Adipocyte (in vitro differentiated cells): ENCODE results near the gene IGHMBP2.

Experiments used
- DNase-seq: peaks from one replicate; pipeline ENCODE4 v3.0.0-alpha.2; 2015; ENCODE audit warnings: low read depth
- H3K27me3 ChIP-seq: replicated peaks from 2 replicates; pipeline ENCODE4 v1.7.0; 2013; ENCODE audit warnings: mild to moderate bottlenecking, low read length, moderate library complexity; ENCODE audit not compliant: control insufficient read depth, insufficient read depth
- H3K36me3 ChIP-seq: 2 replicates; pipeline ENCODE4 v1.7.0; 2013; ENCODE audit warnings: low read length, mild to moderate bottlenecking, moderate library complexity; ENCODE audit not compliant: control insufficient read depth, insufficient read depth, severe bottlenecking
- H3K4me1 ChIP-seq: 2 replicates; pipeline ENCODE4 v1.7.0; 2013; ENCODE audit warnings: mild to moderate bottlenecking, low read length, moderate library complexity; ENCODE audit not compliant: control insufficient read depth, insufficient read depth
- H3K4me3 ChIP-seq: 2 replicates; pipeline ENCODE4 v1.7.0; 2013; ENCODE audit warnings: mild to moderate bottlenecking, low read length, moderate library complexity
- H3K9ac ChIP-seq: 2 replicates; pipeline ENCODE4 v1.7.0; 2013; ENCODE audit warnings: mild to moderate bottlenecking, low read length, moderate library complexity
- H3K9me3 ChIP-seq: 2 replicates; pipeline ENCODE4 v1.7.0; 2013; ENCODE audit warnings: mild to moderate bottlenecking, low read length, moderate library complexity; ENCODE audit not compliant: control insufficient read depth

IGHMBP2 gene

DNA sequence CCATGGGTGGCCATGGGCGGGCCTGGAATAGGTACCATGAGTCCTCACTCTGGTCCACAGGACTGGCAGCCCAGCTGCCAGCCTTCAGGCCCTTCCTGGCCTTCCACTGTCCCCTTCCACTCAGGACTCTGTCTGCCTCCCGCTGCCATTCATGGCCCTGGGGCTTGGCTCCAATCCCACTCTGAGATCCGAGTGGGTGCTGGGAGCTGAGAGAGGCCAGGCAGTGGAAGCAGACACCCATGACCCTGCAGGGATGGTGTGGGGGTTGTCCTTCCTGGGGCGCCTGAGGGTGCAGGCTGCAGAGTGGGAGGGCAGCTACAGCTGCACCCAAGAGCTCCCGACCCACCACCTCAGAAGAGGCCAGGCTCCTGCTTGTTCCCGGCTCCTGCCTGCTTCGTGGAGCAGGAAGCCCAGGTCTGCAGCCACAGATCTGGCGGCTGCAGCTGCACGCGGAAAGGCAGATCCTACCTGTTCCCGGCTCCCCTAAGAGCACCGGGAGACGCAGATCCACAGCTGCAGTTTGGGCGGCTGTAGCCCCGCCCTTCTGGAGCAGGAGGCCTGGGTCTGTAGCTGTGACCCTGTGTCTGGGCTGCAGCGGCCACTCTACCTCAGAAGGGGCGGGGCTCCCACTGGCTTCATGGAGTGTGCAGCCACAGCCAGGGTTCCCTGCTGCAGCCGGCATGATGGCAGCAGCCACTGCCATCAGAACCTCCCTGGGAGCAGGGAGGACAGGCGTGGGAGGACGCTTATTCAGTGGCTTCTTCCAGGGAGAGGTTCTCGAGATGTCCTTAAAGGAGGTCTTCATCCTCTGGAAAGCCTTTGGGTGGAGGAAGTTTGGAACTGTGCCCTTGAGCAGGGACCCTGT is 27.5 kb downstream of the IGHMBP2 start:
- Histone ChIP-seq H3K9ac (no peak overlapping the region), H3K9me3 (no peaks in the 10 kb centered on the region), H3K4me1 (no peaks in the 10 kb centered on the region), H3K27me3 (no peaks in the 10 kb centered on the region), H3K36me3 (peaks cover 75% of the 10 kb centered on the region), H3K4me3 (no peak overlapping the region)
- DNase-seq, result no peak

DNA sequence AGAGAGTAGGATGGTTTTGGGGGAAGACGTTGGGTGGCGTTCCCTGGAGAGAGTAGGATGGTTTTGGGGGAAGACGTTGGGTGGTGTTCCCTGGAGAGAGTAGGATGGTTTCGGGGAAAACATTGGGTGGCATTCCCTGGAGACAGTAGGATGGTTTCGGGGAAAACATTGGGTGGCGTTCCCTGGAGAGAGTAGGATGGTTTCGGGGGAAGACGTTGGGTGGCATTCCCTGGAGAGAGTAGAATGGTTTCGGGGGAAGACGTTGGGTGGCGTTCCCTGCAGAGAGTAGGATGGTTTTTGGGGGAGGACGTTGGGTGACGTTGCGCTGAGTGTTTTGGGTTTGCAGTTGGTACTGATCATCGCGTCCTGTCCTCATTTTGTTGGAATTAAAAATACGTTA is 28.2 kb downstream of the IGHMBP2 start:
- H3K9ac ChIP-seq, result no peak overlapping the region
- H3K27me3 ChIP-seq, result no peaks in the 10 kb centered on the region
- H3K9me3 ChIP-seq, result no peaks in the 10 kb centered on the region
- DNase-seq, result no peak
- H3K36me3 ChIP-seq, result peaks cover 76% of the 10 kb centered on the region
- no peaks in the 10 kb centered on the region for H3K4me1 ChIP-seq
- no peak overlapping the region for H3K4me3 ChIP-seq

DNA sequence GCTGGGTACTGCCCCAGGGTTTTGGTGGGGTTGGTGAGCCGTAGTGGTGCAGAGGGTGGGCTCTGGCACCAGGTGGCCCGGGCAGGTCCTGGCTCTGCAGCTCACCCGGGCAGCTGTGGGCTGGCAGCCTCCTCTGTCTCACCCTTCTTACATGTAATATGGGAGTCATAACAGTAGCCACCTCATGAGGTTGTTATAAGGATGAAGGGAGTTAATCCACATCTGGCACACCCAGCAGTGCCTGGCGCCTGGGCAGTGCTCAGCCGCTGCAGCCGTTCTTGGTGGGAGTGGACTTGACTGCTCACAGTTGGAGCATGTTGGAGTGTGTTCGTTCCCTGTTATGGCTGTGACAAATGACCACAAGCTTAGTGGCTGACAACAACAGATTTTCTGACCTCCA is 28.7 kb downstream of the IGHMBP2 start:
- H3K4me1 ChIP-seq, result no peaks in the 10 kb centered on the region
- no peaks in the 10 kb centered on the region for H3K9me3 ChIP-seq
- no peak overlapping the region for H3K9ac ChIP-seq
- peaks cover 76% of the 10 kb centered on the region for H3K36me3 ChIP-seq
- no peaks in the 10 kb centered on the region for H3K27me3 ChIP-seq
- DNase-seq, result no peak
- no peak overlapping the region for H3K4me3 ChIP-seq

DNA sequence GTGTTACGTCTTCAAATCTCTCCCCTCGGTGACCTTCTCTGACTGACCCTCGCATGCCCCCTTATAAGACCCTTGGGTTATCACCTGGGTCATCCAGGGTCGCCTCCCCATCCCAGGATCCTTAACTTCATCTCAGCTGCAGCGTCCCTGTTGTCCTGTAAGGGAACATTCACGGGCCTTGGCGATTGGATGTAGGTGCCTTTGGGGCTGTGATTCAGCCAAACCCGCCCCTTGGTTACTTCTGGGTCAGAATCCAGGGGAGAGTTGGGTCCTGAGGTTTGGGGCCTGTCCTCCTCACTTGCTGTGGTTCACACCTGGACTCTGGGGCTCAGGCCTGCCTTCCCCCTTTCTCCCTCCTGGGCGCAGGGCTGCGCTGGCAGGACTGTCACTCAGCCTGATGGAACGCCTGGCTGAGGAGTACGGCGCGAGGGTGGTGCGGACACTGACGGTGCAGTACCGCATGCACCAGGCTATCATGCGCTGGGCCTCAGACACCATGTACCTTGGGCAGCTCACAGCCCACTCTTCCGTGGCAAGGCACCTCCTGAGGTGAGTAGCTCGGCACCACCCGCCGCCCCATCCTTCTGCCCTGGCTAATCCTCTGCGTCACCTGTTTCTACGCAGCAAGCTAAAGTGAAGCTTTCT is 29.4 kb downstream of the IGHMBP2 start:
- H3K4me1 ChIP-seq, result no peaks in the 10 kb centered on the region
- H3K9ac ChIP-seq, result no peak overlapping the region
- peaks cover 76% of the 10 kb centered on the region for H3K36me3 ChIP-seq
- no peak for DNase-seq
- no peaks in the 10 kb centered on the region for H3K27me3 ChIP-seq
- no peaks in the 10 kb centered on the region for H3K9me3 ChIP-seq
- no peak overlapping the region for H3K4me3 ChIP-seq

DNA sequence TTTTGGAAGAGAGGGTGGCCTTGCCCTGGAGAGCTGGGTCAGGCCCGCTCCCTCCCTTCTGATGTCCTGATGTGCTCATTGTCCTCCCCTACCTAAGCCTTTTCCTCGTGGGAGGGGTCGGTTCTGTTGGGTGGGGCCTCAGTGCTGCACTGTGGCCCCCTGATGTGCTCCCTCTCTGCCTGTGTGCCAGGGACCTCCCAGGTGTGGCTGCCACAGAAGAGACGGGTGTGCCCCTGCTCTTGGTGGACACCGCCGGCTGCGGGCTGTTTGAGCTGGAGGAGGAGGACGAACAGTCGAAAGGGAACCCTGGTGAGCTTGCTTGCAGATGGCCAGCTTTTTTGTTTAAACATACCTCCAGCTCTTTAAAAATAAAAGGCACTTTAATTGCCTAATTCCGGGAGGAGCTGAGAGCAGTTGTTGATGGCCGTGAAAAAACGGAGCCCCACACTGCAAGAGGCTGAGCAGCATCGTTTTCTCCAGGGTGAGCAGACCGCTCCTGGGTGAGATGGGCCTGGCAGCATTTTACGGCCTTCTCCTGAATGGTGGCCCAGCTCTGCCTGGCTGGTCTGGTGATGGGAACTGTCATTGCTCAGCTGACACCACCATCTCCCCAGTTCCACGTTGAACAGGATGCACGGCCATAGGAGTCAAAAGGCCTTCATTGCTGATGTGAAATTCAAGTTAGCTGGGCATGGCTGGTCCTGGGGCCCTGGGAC is 30.1 kb downstream of the IGHMBP2 start:
- Histone ChIP-seq H3K4me3 (no peak overlapping the region), H3K9ac (no peak overlapping the region), H3K27me3 (no peaks in the 10 kb centered on the region), H3K36me3 (peaks cover 76% of the 10 kb centered on the region), H3K4me1 (no peaks in the 10 kb centered on the region), H3K9me3 (no peaks in the 10 kb centered on the region)
- no peak for DNase-seq

DNA sequence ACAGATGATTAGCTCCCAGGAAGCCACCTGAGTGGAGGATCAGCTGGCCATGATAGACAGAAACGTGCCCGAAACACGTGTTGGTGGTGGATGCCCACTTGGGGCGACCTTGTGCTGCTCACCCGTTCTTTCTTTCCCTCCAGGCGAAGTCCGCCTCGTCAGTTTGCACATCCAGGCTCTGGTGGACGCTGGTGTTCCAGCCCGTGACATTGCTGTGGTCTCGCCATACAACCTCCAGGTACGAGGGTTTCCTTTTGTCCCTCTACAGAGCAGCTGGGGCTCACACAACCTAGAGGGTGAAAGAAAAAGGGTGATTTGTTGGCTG is 30.6 kb downstream of the IGHMBP2 start:
- H3K4me3 ChIP-seq, result no peak overlapping the region
- DNase-seq, result no peak
- H3K27me3 ChIP-seq, result no peaks in the 10 kb centered on the region
- no peak overlapping the region for H3K9ac ChIP-seq
- H3K4me1 ChIP-seq, result no peaks in the 10 kb centered on the region
- peaks cover 74% of the 10 kb centered on the region for H3K36me3 ChIP-seq
- no peaks in the 10 kb centered on the region for H3K9me3 ChIP-seq

DNA sequence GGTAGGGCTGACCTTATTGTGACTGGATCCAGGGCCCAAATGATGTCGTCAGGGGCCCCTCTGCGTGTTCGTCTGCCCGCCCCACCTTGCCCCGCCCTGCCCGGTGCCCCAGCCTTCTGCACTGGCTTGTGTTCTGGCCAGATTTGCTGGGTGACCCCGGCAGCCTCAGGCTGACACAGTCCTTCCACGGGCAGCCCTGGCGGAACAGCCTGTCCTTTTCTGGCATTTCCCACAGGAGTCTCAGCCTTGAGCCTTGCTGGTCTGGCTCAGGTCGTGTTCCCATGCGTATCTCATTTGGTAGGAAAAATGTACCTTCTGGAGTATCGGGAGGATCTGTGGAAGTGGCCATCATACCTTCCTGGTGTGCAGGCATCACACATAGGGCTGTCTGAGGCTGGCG is 31.0 kb downstream of the IGHMBP2 start:
- no peaks in the 10 kb centered on the region for H3K9me3 ChIP-seq
- no peak for DNase-seq
- H3K36me3 ChIP-seq, result peaks cover 72% of the 10 kb centered on the region
- H3K9ac ChIP-seq, result no peak overlapping the region
- no peaks in the 10 kb centered on the region for H3K4me1 ChIP-seq
- no peaks in the 10 kb centered on the region for H3K27me3 ChIP-seq
- no peak overlapping the region for H3K4me3 ChIP-seq

DNA sequence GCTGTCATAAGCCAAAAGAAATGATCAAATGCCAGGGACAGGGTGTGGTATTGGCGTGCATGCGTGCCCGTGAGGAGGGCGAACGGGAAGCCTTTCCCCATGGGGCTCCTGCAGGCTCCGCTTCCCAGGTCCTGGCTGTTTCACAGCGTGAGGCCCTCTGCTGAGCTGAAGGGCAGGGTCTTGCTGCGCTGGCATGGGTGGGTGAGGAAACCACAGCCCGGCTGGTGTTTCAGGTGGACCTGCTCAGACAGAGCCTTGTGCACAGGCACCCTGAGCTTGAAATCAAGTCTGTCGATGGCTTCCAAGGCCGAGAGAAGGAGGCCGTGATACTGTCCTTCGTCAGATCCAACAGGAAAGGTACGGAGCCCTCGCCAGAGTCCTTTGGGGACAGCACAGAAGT is 31.4 kb downstream of the IGHMBP2 start:
- no peak overlapping the region for H3K4me3 ChIP-seq
- H3K36me3 ChIP-seq, result peaks cover 73% of the 10 kb centered on the region
- H3K9ac ChIP-seq, result no peak overlapping the region
- DNase-seq, result no peak
- no peaks in the 10 kb centered on the region for H3K4me1 ChIP-seq
- no peaks in the 10 kb centered on the region for H3K27me3 ChIP-seq
- H3K9me3 ChIP-seq, result no peaks in the 10 kb centered on the region

DNA sequence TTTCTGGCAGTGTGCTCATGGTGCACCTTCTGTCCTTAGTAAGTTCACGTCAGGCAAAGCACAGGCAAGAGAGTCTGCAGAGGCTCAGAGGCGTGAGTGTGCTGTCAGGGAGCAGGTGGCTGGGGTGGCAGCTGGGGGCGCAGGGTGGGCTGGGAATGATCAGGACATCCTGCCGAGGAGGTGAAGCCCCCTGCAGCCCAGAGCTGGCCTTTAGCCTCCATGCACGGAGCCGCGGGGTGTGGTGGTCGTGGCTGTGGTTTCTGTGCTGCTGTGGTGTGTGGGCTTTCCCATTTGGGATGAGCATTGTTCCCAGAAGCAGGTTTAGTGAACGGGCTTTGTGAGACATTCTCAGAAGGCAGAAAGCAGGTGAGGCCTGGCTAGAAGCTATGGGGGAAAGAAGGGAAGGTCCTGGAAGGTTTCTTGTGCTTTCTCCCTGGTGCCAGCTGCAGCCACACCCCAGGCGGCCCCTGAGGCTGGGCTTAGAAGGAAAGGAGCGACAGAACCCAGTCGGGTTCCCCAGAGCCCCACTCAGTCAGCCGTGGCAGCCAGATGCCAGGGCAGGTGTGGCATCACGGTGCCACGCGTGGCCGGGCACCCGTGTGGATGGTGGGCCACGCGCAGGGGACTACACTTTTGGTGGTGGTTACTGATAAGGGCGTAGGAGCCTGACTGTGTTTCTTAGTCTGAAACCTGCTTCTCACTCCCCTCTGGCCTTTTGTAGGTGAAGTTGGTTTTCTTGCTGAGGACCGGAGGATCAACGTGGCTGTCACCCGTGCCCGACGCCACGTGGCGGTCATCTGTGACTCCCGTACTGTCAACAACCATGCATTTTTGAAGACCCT is 32.0 kb downstream of the IGHMBP2 start:
- Histone ChIP-seq H3K9me3 (no peaks in the 10 kb centered on the region), H3K4me3 (no peak overlapping the region), H3K36me3 (peaks cover 67% of the 10 kb centered on the region), H3K27me3 (no peaks in the 10 kb centered on the region), H3K9ac (no peak overlapping the region), H3K4me1 (no peaks in the 10 kb centered on the region)
- no peak for DNase-seq

DNA sequence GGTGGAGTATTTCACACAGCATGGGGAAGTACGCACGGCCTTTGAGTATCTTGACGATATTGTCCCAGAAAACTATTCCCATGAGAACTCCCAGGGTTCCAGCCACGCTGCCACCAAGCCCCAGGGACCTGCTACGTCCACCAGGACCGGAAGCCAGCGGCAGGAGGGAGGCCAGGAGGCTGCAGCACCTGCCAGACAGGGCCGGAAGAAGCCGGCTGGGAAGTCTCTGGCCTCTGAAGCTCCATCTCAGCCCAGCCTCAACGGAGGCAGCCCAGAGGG is 32.6 kb downstream of the IGHMBP2 start:
- Histone ChIP-seq H3K4me3 (no peak overlapping the region), H3K9me3 (no peaks in the 10 kb centered on the region), H3K4me1 (no peaks in the 10 kb centered on the region), H3K27me3 (no peaks in the 10 kb centered on the region), H3K9ac (no peak overlapping the region), H3K36me3 (peaks cover 61% of the 10 kb centered on the region)
- DNase-seq, result no peak
